ENCODE results near the gene CDC20. TPM values are rescaled to one million over a fixed set of nuclear protein-coding genes. Genes with fewer than 3 reads are reported as not detected.
"Not testable (repeated sequence)": the region's sequence is repeated elsewhere in the genome, so short reads cannot be mapped to it uniquely, and the experiment has no call there.

CDC20 gene
- total RNA-seq, 1 experiment from 2014 or later: 96.9 TPM

GRCh38 chr1:43388613-43389012 lies 29.8 kb downstream of the CDC20 start:
- Histone ChIP-seq H3K9me3 (ENCODE audit: low read length) (no peaks in the 10 kb centered on the region), H3K9me2 (replicated peaks; ENCODE audit: insufficient read depth, low read length) (no peaks in the 10 kb centered on the region), H3K27ac (ENCODE audit: low read length) (peak overlapping the region; percentile 7; the same call in 1 of the 2 replicates), H3K36me3 (ENCODE audit: insufficient read depth, low read length) (peaks cover 30% of the 10 kb centered on the region; the same call in 1 of the 2 replicates), H3K4me3 (ENCODE audit: low read length) (peak overlapping the region; percentile 98), H3K4me2 (ENCODE audit: low read depth, low read length, poor library complexity, severe bottlenecking) (peak overlapping the region; percentile 83), H2AFZ (ENCODE audit: low read length) (no peak overlapping the region), H3K4me1 (ENCODE audit: low read length) (peaks cover 27% of the 10 kb centered on the region), H3K79me2 (ENCODE audit: low read length) (peaks cover 59% of the 10 kb centered on the region), H3K9ac (ENCODE audit: low read length) (peak overlapping the region; percentile 93), H3K27me3 (ENCODE audit: low read length) (no peaks in the 10 kb centered on the region), H4K20me1 (ENCODE audit: insufficient read depth, low read depth, low read length) (0 out of 2 replicates have a peak, but pooled peaks cover 13% of the 10 kb centered on the region)
- DNase-seq: no peak

GRCh38 chr1:43389326-43390313 lies 30.8 kb downstream of the CDC20 start, which contains the start of the genes MED8 and SZT2:
TSS of gene MED8 (minus strand) at chr1:43389800. CDS start at chr1:43389764, 36 bp downstream.
TSS of gene SZT2 (plus strand) at chr1:43389899. CDS start at chr1:43389969, 70 bp downstream.
- DNase-seq: peak; percentile 98
- peak within 1 kb of the TSS; percentile 93 for H3K9ac ChIP-seq (ENCODE audit: low read length)
- peak within 1 kb of the TSS; percentile 7; the same call in 1 of the 2 replicates for H3K27ac ChIP-seq (ENCODE audit: low read length)
- H3K27me3 ChIP-seq (ENCODE audit: low read length): no peaks in the 10 kb centered on the region
- peak within 1 kb of the TSS; percentile 90 for H2AFZ ChIP-seq (ENCODE audit: low read length)
- no peaks in the 10 kb centered on the region for H3K9me2 ChIP-seq (replicated peaks; ENCODE audit: insufficient read depth, low read length)
- peaks cover 27% of the 10 kb centered on the region; the same call in 1 of the 2 replicates for H3K36me3 ChIP-seq (ENCODE audit: insufficient read depth, low read length)
- peak within 1 kb of the TSS; percentile 98 for H3K4me3 ChIP-seq (ENCODE audit: low read length)
- H3K9me3 ChIP-seq (ENCODE audit: low read length): no peaks in the 10 kb centered on the region
- peak within 1 kb of the TSS; percentile 83 for H3K4me2 ChIP-seq (ENCODE audit: low read depth, low read length, poor library complexity, severe bottlenecking)
- H4K20me1 ChIP-seq (ENCODE audit: insufficient read depth, low read depth, low read length): 0 out of 2 replicates have a peak, but pooled peaks cover 13% of the 10 kb centered on the region
- H3K79me2 ChIP-seq (ENCODE audit: low read length): peaks cover 64% of the 10 kb centered on the region
- H3K4me1 ChIP-seq (ENCODE audit: low read length): peaks cover 27% of the 10 kb centered on the region

GRCh38 chr1:43392702-43393101 lies 33.9 kb downstream of the CDC20 start:
- Histone ChIP-seq H4K20me1 (ENCODE audit: insufficient read depth, low read depth, low read length) (0 out of 2 replicates have a peak, but pooled peaks cover 12% of the 10 kb centered on the region), H2AFZ (ENCODE audit: low read length) (no peak overlapping the region), H3K4me3 (ENCODE audit: low read length) (no peak overlapping the region), H3K36me3 (ENCODE audit: insufficient read depth, low read length) (peaks cover 5% of the 10 kb centered on the region; the same call in 1 of the 2 replicates), H3K9me3 (ENCODE audit: low read length) (no peaks in the 10 kb centered on the region), H3K9me2 (replicated peaks; ENCODE audit: insufficient read depth, low read length) (no peaks in the 10 kb centered on the region), H3K9ac (ENCODE audit: low read length) (no peak overlapping the region), H3K4me1 (ENCODE audit: low read length) (peaks cover 26% of the 10 kb centered on the region), H3K79me2 (ENCODE audit: low read length) (peaks cover 83% of the 10 kb centered on the region), H3K27me3 (ENCODE audit: low read length) (no peaks in the 10 kb centered on the region), H3K4me2 (ENCODE audit: low read depth, low read length, poor library complexity, severe bottlenecking) (no peak overlapping the region), H3K27ac (ENCODE audit: low read length) (no peak overlapping the region)
- DNase-seq: no peak

- H3K9ac ChIP-seq (ENCODE audit: low read length): no peak overlapping the region
- DNase-seq: no peak
- no peaks in the 10 kb centered on the region for H4K20me1 ChIP-seq (ENCODE audit: insufficient read depth, low read depth, low read length)
- H3K4me3 ChIP-seq (ENCODE audit: low read length): no peak overlapping the region
- H3K79me2 ChIP-seq (ENCODE audit: low read length): peaks cover 66% of the 10 kb centered on the region
- H3K27me3 ChIP-seq (ENCODE audit: low read length): no peaks in the 10 kb centered on the region
- H3K36me3 ChIP-seq (ENCODE audit: insufficient read depth, low read length): peaks cover 4% of the 10 kb centered on the region; the same call in 1 of the 2 replicates
- H3K9me3 ChIP-seq (ENCODE audit: low read length): no peaks in the 10 kb centered on the region
- no peak overlapping the region for H2AFZ ChIP-seq (ENCODE audit: low read length)
- H3K9me2 ChIP-seq (replicated peaks; ENCODE audit: insufficient read depth, low read length): no peaks in the 10 kb centered on the region
- peaks cover 11% of the 10 kb centered on the region for H3K4me1 ChIP-seq (ENCODE audit: low read length)
- no peak overlapping the region for H3K27ac ChIP-seq (ENCODE audit: low read length)
- H3K4me2 ChIP-seq (ENCODE audit: low read depth, low read length, poor library complexity, severe bottlenecking): no peak overlapping the region
Measured at GRCh38 chr1:43395523-43395922, 36.7 kb downstream of the CDC20 start.

- no peaks in the 10 kb centered on the region for H3K9me3 ChIP-seq (ENCODE audit: low read length)
- H2AFZ ChIP-seq (ENCODE audit: low read length): no peak overlapping the region
- no peak overlapping the region for H3K27ac ChIP-seq (ENCODE audit: low read length)
- H3K4me3 ChIP-seq (ENCODE audit: low read length): no peak overlapping the region
- no peaks in the 10 kb centered on the region for H3K9me2 ChIP-seq (replicated peaks; ENCODE audit: insufficient read depth, low read length)
- H3K79me2 ChIP-seq (ENCODE audit: low read length): peaks cover 62% of the 10 kb centered on the region
- H3K27me3 ChIP-seq (ENCODE audit: low read length): no peaks in the 10 kb centered on the region
- H3K9ac ChIP-seq (ENCODE audit: low read length): no peak overlapping the region
- DNase-seq: no peak
- H3K4me1 ChIP-seq (ENCODE audit: low read length): peaks cover 6% of the 10 kb centered on the region
- H3K4me2 ChIP-seq (ENCODE audit: low read depth, low read length, poor library complexity, severe bottlenecking): no peak overlapping the region
- H3K36me3 ChIP-seq (ENCODE audit: insufficient read depth, low read length): peaks cover 4% of the 10 kb centered on the region; the same call in 1 of the 2 replicates
- no peaks in the 10 kb centered on the region for H4K20me1 ChIP-seq (ENCODE audit: insufficient read depth, low read depth, low read length)
Measured at GRCh38 chr1:43396059-43396458, 37.3 kb downstream of the CDC20 start.

- Histone ChIP-seq H3K27ac (ENCODE audit: low read length) (no peak overlapping the region), H3K9me3 (ENCODE audit: low read length) (no peaks in the 10 kb centered on the region), H3K4me3 (ENCODE audit: low read length) (no peak overlapping the region), H3K9ac (ENCODE audit: low read length) (no peak overlapping the region), H3K79me2 (ENCODE audit: low read length) (peaks cover 54% of the 10 kb centered on the region), H3K36me3 (ENCODE audit: insufficient read depth, low read length) (peaks cover 4% of the 10 kb centered on the region; the same call in 1 of the 2 replicates), H3K9me2 (replicated peaks; ENCODE audit: insufficient read depth, low read length) (no peaks in the 10 kb centered on the region), H4K20me1 (ENCODE audit: insufficient read depth, low read depth, low read length) (peaks cover 4% of the 10 kb centered on the region; the same call in 1 of the 2 replicates), H2AFZ (ENCODE audit: low read length) (no peak overlapping the region), H3K4me1 (ENCODE audit: low read length) (no peaks in the 10 kb centered on the region), H3K27me3 (ENCODE audit: low read length) (no peaks in the 10 kb centered on the region), H3K4me2 (ENCODE audit: low read depth, low read length, poor library complexity, severe bottlenecking) (no peak overlapping the region)
- DNase-seq: no peak
Measured at GRCh38 chr1:43398227-43398626, 39.4 kb downstream of the CDC20 start.

GRCh38 chr1:43400441-43400840 lies 41.7 kb downstream of the CDC20 start:
- H3K9ac ChIP-seq (ENCODE audit: low read length); H3K9me3 ChIP-seq (ENCODE audit: low read length); H3K27ac ChIP-seq (ENCODE audit: low read length); H4K20me1 ChIP-seq (ENCODE audit: insufficient read depth, low read depth, low read length); H3K4me3 ChIP-seq (ENCODE audit: low read length); H3K4me1 ChIP-seq (ENCODE audit: low read length); DNase-seq; H3K27me3 ChIP-seq (ENCODE audit: low read length); H3K4me2 ChIP-seq (ENCODE audit: low read depth, low read length, poor library complexity, severe bottlenecking); H2AFZ ChIP-seq (ENCODE audit: low read length); H3K36me3 ChIP-seq (ENCODE audit: insufficient read depth, low read length); H3K9me2 ChIP-seq (replicated peaks; ENCODE audit: insufficient read depth, low read length): not testable (repeated sequence)
- peaks cover 39% of the 10 kb centered on the region for H3K79me2 ChIP-seq (ENCODE audit: low read length)
